Ramos (cell line): Measurements from ENCODE around the gene TNS2.

ENCODE experiments used
- in situ Hi-C: fragments of 300-500 bp; cut with MboI; formaldehyde crosslinking; loops from one replicate; pipeline ENCODE4 v1.14.3; 2022; ENCODE audit warnings: low sequenced_read_pairs; ENCODE audit not compliant: unreplicated experiment

The TNS2 gene

GRCh38 chr12:53065975-53066931 lies 16.4 kb downstream of the TNS2 start:
- in situ Hi-C loops, result loop anchor here (5.0 kb wide), 1 partner anchor 36 kb away; the partner anchor contains the start of gene SOAT2

- in situ Hi-C loops, result loop anchor here (5.0 kb wide), 1 partner anchor 35 kb away; the partner anchor contains the start of gene SOAT2
Observed at GRCh38 chr12:53067074-53067992, 17.5 kb downstream of the TNS2 start.

GRCh38 chr12:53067993-53068770 lies 18.3 kb downstream of the TNS2 start:
- in situ Hi-C loops, result loop anchor here (5.0 kb wide), 1 partner anchor 34 kb away; the partner anchor contains the start of gene SOAT2

GRCh38 chr12:53068811-53069585 lies 19.1 kb downstream of the TNS2 start:
- in situ Hi-C loops, result loop anchor here (5.0 kb wide), 1 partner anchor 33 kb away; the partner anchor contains the start of gene SOAT2

GRCh38 chr12:53069621-53070410 lies 20.0 kb downstream of the TNS2 start:
- in situ Hi-C loops, result loop anchor here (5.0 kb wide), 1 partner anchor 32 kb away; the partner anchor contains the start of gene SOAT2

GRCh38 chr12:53070877-53071492 lies 21.1 kb downstream of the TNS2 start:
- in situ Hi-C loops, result no loop called here

- in situ Hi-C loops, result no loop called here
Observed at GRCh38 chr12:53071591-53072551, 22.0 kb downstream of the TNS2 start.

GRCh38 chr12:53073881-53074280 lies 24.0 kb downstream of the TNS2 start:
- in situ Hi-C loops, result no loop called here

- in situ Hi-C loops, result no loop called here
Observed at GRCh38 chr12:53074283-53074998, 24.6 kb downstream of the TNS2 start.

GRCh38 chr12:53074999-53075370 lies 25.1 kb downstream of the TNS2 start:
- in situ Hi-C loops, result no loop called here

GRCh38 chr12:53076461-53076860 lies 26.6 kb downstream of the TNS2 start:
- in situ Hi-C loops, result no loop called here

GRCh38 chr12:53077030-53077429 lies 27.2 kb downstream of the TNS2 start:
- in situ Hi-C loops, result no loop called here

GRCh38 chr12:53078425-53079225 lies 28.8 kb downstream of the TNS2 start:
- in situ Hi-C loops, result no loop called here

GRCh38 chr12:53079226-53080117 lies 29.6 kb downstream of the TNS2 start, which contains the start of gene SPRYD3:
SPRYD3 (minus strand) TSS chr12:53079390; CDS start chr12:53079333, 57 bp downstream.
- in situ Hi-C loops, result no loop called here
